Neural progenitor cell (in vitro differentiated cells): Measurements from ENCODE around the gene CAPN11. TPM values are rescaled to one million over a fixed set of nuclear protein-coding genes. Genes with fewer than 3 reads are reported as not detected.

Experiments used
- DNase-seq: peaks from one replicate; pipeline ENCODE4 v3.0.0-alpha.2; 2016; ENCODE audit warnings: low spot score
- H2AFZ ChIP-seq: fragments of 200-600 bp; sonication (generic); replicated peaks from 2 replicates; pipeline ENCODE4 v1.6.1; 2016; ENCODE audit warnings: antibody characterized with exemption
- H3F3A ChIP-seq: fragments of 200-600 bp; sonication (generic); 2 replicates; pipeline ENCODE4 v1.6.1; 2016; ENCODE audit warnings: antibody characterized with exemption, low read depth
- H3K27ac ChIP-seq: fragments of 200-600 bp; sonication (generic); 2 replicates; pipeline ENCODE4 v1.5.1; 2016; ENCODE audit warnings: mild to moderate bottlenecking
- H3K27me3 ChIP-seq: fragments of 200-600 bp; sonication (generic); 2 replicates; pipeline ENCODE4 v1.6.1; 2016; ENCODE audit warnings: mild to moderate bottlenecking, moderate library complexity
- H3K36me3 ChIP-seq: fragments of 200-600 bp; sonication (generic); 2 replicates; pipeline ENCODE4 v1.5.1; 2016
- H3K4me1 ChIP-seq: fragments of 200-600 bp; sonication (generic); 2 replicates; pipeline ENCODE4 v1.6.1; 2016; ENCODE audit warnings: mixed run types
- H3K4me2 ChIP-seq: fragments of 200-600 bp; sonication (generic); 2 replicates; pipeline ENCODE4 v1.6.1; 2016
- H3K4me3 ChIP-seq: fragments of 200-600 bp; sonication (generic); 2 replicates; pipeline ENCODE4 v1.5.1; 2016
- H3K79me2 ChIP-seq: fragments of 200-600 bp; sonication (generic); 2 replicates; pipeline ENCODE4 v1.6.1; 2016; ENCODE audit warnings: low read depth
- H3K9ac ChIP-seq: fragments of 200-600 bp; sonication (generic); 2 replicates; pipeline ENCODE4 v1.6.1; 2016
- H3K9me3 ChIP-seq: fragments of 200-600 bp; sonication (generic); 2 replicates; pipeline ENCODE4 v1.5.1; 2016; ENCODE audit warnings: low read depth
- H4K20me1 ChIP-seq: fragments of 200-600 bp; sonication (generic); 2 replicates; pipeline ENCODE4 v1.6.1; 2016; ENCODE audit warnings: low read depth
- H3K27ac Mint-ChIP-seq: 3 replicates; pipeline ENCODE4 v1.8.0; 2021; ENCODE audit warnings: mixed read lengths
- H3K27me3 Mint-ChIP-seq: 2 replicates; pipeline ENCODE4 v1.8.0; 2022; ENCODE audit warnings: low read depth, mild to moderate bottlenecking, inconsistent platforms, moderate library complexity, mixed read lengths; ENCODE audit not compliant: insufficient read depth
- H3K36me3 Mint-ChIP-seq: 3 replicates; pipeline ENCODE4 v1.8.0; 2021; ENCODE audit warnings: mixed read lengths
- H3K4me1 Mint-ChIP-seq: 3 replicates; pipeline ENCODE4 v1.8.0; 2021; ENCODE audit warnings: mixed read lengths
- H3K4me3 Mint-ChIP-seq: 3 replicates; pipeline ENCODE4 v1.8.0; 2021; ENCODE audit warnings: mild to moderate bottlenecking, moderate library complexity, mixed read lengths
- H3K9me3 Mint-ChIP-seq: 3 replicates; pipeline ENCODE4 v1.8.0; 2020; ENCODE audit warnings: mixed read lengths
- EZH2 ChIP-seq: fragments of 200-600 bp; sonication (generic); IDR thresholded peaks from 2 replicates; pipeline ENCODE4 v1.6.1; 2017; ENCODE audit warnings: antibody characterized with exemption, mild to moderate bottlenecking, moderate library complexity
- EZH2phosphoT487 ChIP-seq: fragments of 200-600 bp; sonication (generic); IDR thresholded peaks from 2 replicates; pipeline ENCODE4 v1.6.1; 2017; ENCODE audit warnings: antibody characterized with exemption
- total RNA-seq: library from RNA; depleted of rRNA; stranded (reverse); fragments of >200 nt; gene quantifications from 2 replicates; pipeline ENCODE4 v1.2.3, GENCODE V29; 2015; ENCODE audit warnings: low replicate concordance
- TF ChIP-seq, protein P1 (sequence below): fragments of 200-600 bp; sonication (generic); IDR thresholded peaks from 2 replicates; pipeline ENCODE4 v1.5.1; 2017; ENCODE audit warnings: antibody characterized with exemption, mild to moderate bottlenecking

The CAPN11 gene
- total RNA-seq, 1 donor from 2014 or later = 0.49 TPM

GRCh38 chr6:44145839-44146238 is 12.8 kb upstream of the CAPN11 start:
- H3K4me3 ChIP-seq = no peak overlapping the region
- peaks cover 2% of the 10 kb centered on the region for H3K27me3 Mint-ChIP-seq
- no peaks in the 10 kb centered on the region for H3K27me3 ChIP-seq
- TF ChIP-seq EZH2 (no peak), EZH2phosphoT487 (no peak)
- TF ChIP-seq, protein P1, sequence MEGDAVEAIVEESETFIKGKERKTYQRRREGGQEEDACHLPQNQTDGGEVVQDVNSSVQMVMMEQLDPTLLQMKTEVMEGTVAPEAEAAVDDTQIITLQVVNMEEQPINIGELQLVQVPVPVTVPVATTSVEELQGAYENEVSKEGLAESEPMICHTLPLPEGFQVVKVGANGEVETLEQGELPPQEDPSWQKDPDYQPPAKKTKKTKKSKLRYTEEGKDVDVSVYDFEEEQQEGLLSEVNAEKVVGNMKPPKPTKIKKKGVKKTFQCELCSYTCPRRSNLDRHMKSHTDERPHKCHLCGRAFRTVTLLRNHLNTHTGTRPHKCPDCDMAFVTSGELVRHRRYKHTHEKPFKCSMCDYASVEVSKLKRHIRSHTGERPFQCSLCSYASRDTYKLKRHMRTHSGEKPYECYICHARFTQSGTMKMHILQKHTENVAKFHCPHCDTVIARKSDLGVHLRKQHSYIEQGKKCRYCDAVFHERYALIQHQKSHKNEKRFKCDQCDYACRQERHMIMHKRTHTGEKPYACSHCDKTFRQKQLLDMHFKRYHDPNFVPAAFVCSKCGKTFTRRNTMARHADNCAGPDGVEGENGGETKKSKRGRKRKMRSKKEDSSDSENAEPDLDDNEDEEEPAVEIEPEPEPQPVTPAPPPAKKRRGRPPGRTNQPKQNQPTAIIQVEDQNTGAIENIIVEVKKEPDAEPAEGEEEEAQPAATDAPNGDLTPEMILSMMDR = no peak
- no peak for DNase-seq
- H3K9me3 ChIP-seq = no peaks in the 10 kb centered on the region
- H3K9me3 Mint-ChIP-seq = no peaks in the 10 kb centered on the region
- no peaks in the 10 kb centered on the region for H3F3A ChIP-seq
- no peaks in the 10 kb centered on the region for H4K20me1 ChIP-seq
- no peak overlapping the region for H3K27ac ChIP-seq
- H3K36me3 Mint-ChIP-seq = peaks cover 25% of the 10 kb centered on the region
- H3K4me1 Mint-ChIP-seq = no peaks in the 10 kb centered on the region
- no peak overlapping the region for H3K9ac ChIP-seq
- no peaks in the 10 kb centered on the region for H3K36me3 ChIP-seq
- H3K4me1 ChIP-seq = no peaks in the 10 kb centered on the region
- H3K79me2 ChIP-seq = no peaks in the 10 kb centered on the region
- H2AFZ ChIP-seq = no peak overlapping the region
- no peak overlapping the region for H3K27ac Mint-ChIP-seq
- H3K4me3 Mint-ChIP-seq = no peak overlapping the region
- no peak overlapping the region for H3K4me2 ChIP-seq

GRCh38 chr6:44146685-44147084 is 11.9 kb upstream of the CAPN11 start:
- Histone ChIP-seq H3F3A (no peaks in the 10 kb centered on the region), H3K27ac (no peak overlapping the region), H3K4me2 (no peak overlapping the region), H3K9ac (no peak overlapping the region), H4K20me1 (no peaks in the 10 kb centered on the region), H3K4me3 (no peak overlapping the region), H3K9me3 (no peaks in the 10 kb centered on the region), H2AFZ (no peak overlapping the region), H3K36me3 (no peaks in the 10 kb centered on the region), H3K27me3 (no peaks in the 10 kb centered on the region), H3K4me1 (no peaks in the 10 kb centered on the region), H3K79me2 (no peaks in the 10 kb centered on the region)
- TF ChIP-seq EZH2phosphoT487 = no peak
- TF ChIP-seq EZH2 = no peak
- TF ChIP-seq, protein P1 = no peak
- Mint-ChIP-seq H3K4me1 (no peaks in the 10 kb centered on the region), H3K27me3 (peaks cover 2% of the 10 kb centered on the region), H3K36me3 (peaks cover 27% of the 10 kb centered on the region), H3K4me3 (no peak overlapping the region), H3K27ac (no peak overlapping the region), H3K9me3 (no peaks in the 10 kb centered on the region)
- no peak for DNase-seq

- H3K27me3 Mint-ChIP-seq = peaks cover 2% of the 10 kb centered on the region
- Histone ChIP-seq H4K20me1 (no peaks in the 10 kb centered on the region), H2AFZ (no peak overlapping the region), H3K36me3 (no peaks in the 10 kb centered on the region), H3K9ac (no peak overlapping the region), H3K4me3 (no peak overlapping the region), H3K4me2 (no peak overlapping the region), H3K9me3 (no peaks in the 10 kb centered on the region), H3K27ac (no peak overlapping the region), H3F3A (no peaks in the 10 kb centered on the region), H3K27me3 (no peaks in the 10 kb centered on the region), H3K4me1 (no peaks in the 10 kb centered on the region), H3K79me2 (no peaks in the 10 kb centered on the region)
- no peaks in the 10 kb centered on the region for H3K9me3 Mint-ChIP-seq
- H3K36me3 Mint-ChIP-seq = peaks cover 26% of the 10 kb centered on the region
- no peak overlapping the region for H3K4me3 Mint-ChIP-seq
- H3K4me1 Mint-ChIP-seq = no peaks in the 10 kb centered on the region
- no peak for DNase-seq
- H3K27ac Mint-ChIP-seq = no peak overlapping the region
- TF ChIP-seq, protein P1 = no peak
- TF ChIP-seq EZH2 = no peak
- no peak for TF ChIP-seq EZH2phosphoT487
These were observed 11.4 kb upstream of the CAPN11 start for GRCh38 chr6:44147256-44147655.
